Erythroblast (primary cell): ENCODE results near the gene CLCNKB.

Experiments used
- GATA1 ChIP-seq: IDR thresholded peaks from 2 replicates; pipeline ENCODE4 v1.6.1; 2011; ENCODE audit warnings: low read depth, mild to moderate bottlenecking, control low read depth, low read length, moderate library complexity
- POLR2A ChIP-seq: IDR thresholded peaks from 2 replicates; pipeline ENCODE4 v1.6.1; 2011; ENCODE audit warnings: mild to moderate bottlenecking, low read length

DNA sequence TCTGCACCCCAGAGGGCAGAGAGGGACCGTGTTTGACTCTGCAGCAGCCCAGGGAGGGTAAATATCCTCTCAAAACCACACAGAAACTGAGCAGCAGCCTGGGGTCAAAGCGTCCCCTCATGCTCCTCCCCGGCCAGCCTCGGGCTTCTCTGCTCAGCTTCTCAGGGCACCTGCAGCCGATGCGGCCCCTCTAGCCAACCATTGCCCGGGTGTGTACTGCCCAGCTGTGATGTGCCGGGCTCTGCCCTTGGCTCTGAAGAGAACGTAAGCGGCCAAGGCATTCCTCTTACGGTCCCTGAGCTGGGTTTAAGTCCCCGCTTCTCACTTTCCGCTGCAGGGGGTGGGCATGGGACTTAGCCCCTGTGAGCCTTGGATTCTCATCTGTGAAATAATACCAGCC, 24.4 kb downstream of the CLCNKB start:
- TF ChIP-seq POLR2A (no peak), GATA1 (no peak)
